ENCODE data around the gene IPO5.

The IPO5 gene

DNA sequence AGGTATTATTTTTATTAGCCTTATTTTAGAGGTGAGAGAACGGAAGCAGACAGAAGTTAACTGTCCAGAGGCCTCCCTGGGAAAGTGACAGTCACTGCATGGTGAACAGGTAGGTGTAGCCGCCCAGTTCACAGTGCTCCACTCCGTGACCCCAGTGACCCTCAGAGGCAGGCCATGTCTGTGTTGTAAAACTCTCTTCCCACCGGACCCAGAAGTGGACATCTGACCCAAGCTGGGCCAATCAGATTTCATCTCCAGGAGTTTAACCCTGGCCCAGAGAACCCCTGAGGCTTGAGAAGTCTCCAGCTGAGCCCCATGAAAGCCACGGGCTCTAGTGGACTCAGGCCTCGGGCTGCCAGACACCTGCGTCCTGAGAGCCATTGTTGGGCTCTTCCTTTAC is 105.8 kb downstream of the IPO5 start:
- no peak for DNase-seq (ENCODE audit: low read depth in 2 of 2)

GRCh38 chr13:98060282-98060681 is 106.8 kb downstream of the IPO5 start:
- no peak for DNase-seq (ENCODE audit: low read depth in 2 of 2)

- no peak for DNase-seq (ENCODE audit: low read depth in 2 of 2)
Observed at GRCh38 chr13:98065468-98065867, 112.0 kb downstream of the IPO5 start.

GRCh38 chr13:98066636-98067035 is 113.2 kb downstream of the IPO5 start:
- no peak for DNase-seq (ENCODE audit: low read depth in 2 of 2)

DNA sequence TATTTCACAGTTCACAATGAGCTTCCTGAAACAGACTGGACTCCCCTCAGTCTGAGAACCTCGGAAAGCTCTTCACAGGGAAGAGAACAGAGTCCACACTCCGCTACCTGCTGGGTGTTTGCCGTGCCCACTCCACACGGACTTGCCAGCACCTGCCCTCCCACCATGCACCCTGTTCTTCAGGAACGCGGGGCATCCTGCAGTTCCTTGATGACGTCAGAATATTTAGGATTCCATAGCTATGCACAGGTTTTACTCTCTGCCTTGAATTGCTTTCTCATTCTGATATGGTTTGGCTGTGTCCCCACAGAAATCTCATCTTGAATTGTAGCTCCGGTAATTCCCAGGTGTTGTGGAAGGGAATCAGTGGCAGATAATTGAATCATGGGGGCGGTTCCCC is 115.0 kb downstream of the IPO5 start:
- DNase-seq (ENCODE audit: low read depth in 2 of 2) = no peak

DNA sequence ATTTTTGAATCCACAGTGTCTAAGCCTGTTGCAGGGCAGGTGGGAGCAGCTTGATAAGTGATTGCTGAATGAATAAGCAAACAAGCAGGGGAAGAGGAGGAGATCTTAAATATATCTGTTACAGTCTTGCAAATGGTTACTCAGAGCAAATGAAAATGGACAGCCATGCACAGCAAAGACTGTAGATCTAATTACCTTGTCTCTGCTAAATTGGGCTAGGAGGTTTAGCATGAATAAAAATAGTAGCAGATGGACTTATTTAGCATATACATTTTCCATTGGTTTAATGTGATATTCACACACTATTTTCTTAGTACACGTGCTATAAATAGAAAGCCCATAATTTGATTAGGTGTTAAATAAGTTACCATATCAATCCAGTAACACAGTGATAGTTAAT is 116.5 kb downstream of the IPO5 start:
- DNase-seq (ENCODE audit: low read depth in 2 of 2) = no peak

DNA sequence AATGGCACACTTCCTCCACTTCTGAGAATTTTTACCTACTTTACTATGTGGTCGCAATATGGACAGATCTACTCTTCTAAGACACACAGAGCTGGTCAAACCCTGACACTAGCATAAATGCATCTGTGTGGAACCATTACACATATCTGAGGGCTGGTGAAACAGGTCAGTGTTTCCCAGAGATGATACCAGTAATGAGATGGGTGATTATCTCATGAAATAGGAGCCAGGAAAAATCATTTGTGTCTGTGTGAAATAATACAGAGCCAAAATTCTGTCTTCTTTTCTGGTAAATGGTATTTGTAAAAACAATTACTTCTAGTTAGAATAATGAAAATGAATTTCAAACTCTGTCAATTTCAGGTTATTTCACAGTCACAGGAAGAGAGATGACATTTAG is 117.8 kb downstream of the IPO5 start:
- no peak for DNase-seq (ENCODE audit: low read depth in 2 of 2)

GRCh38 chr13:98072476-98072875 is 119.0 kb downstream of the IPO5 start:
- no peak for DNase-seq (ENCODE audit: low read depth in 2 of 2)

Data from stimulated activated CD4-positive, alpha-beta T cell treated with anti-CD3 and anti-CD28 coated beads, Interleukin-1b, Interleukin-23, amount 100 ng/mL, for 1 hour (primary cell).